ENCODE measurements around the gene L3MBTL4. TPM values are rescaled to one million over a fixed set of nuclear protein-coding genes. Genes with fewer than 3 reads are reported as not detected.

L3MBTL4 gene
- total RNA-seq, 1 experiment from 2014 or later, result 0.59 TPM

GRCh38 chr18:6362559-6363129 is 52.1 kb downstream of the L3MBTL4 start:
- Histone ChIP-seq H3K36me3 (replicated peaks; ENCODE audit: control insufficient read depth, insufficient read depth, low read length) (no peaks in the 10 kb centered on the region), H3K27me3 (ENCODE audit: control insufficient read depth, insufficient read depth, low read length) (no peaks in the 10 kb centered on the region), H3K4me3 (ENCODE audit: insufficient read depth, low read depth, low read length) (no peak overlapping the region)
- no peak for DNase-seq

GRCh38 chr18:6357668-6358067 is 57.0 kb downstream of the L3MBTL4 start:
- H3K27me3 ChIP-seq (ENCODE audit: control insufficient read depth, insufficient read depth, low read length), result no peaks in the 10 kb centered on the region
- DNase-seq, result no peak
- H3K36me3 ChIP-seq (replicated peaks; ENCODE audit: control insufficient read depth, insufficient read depth, low read length), result no peaks in the 10 kb centered on the region
- no peak overlapping the region for H3K4me3 ChIP-seq (ENCODE audit: insufficient read depth, low read depth, low read length)

- DNase-seq, result no peak
- no peaks in the 10 kb centered on the region for H3K27me3 ChIP-seq (ENCODE audit: control insufficient read depth, insufficient read depth, low read length)
- H3K4me3 ChIP-seq (ENCODE audit: insufficient read depth, low read depth, low read length), result no peak overlapping the region
- no peaks in the 10 kb centered on the region for H3K36me3 ChIP-seq (replicated peaks; ENCODE audit: control insufficient read depth, insufficient read depth, low read length)
Observed at GRCh38 chr18:6355789-6356589, 58.7 kb downstream of the L3MBTL4 start.

- DNase-seq, result no peak
- H3K4me3 ChIP-seq (ENCODE audit: insufficient read depth, low read depth, low read length), result no peak overlapping the region
- no peaks in the 10 kb centered on the region for H3K27me3 ChIP-seq (ENCODE audit: control insufficient read depth, insufficient read depth, low read length)
- no peaks in the 10 kb centered on the region for H3K36me3 ChIP-seq (replicated peaks; ENCODE audit: control insufficient read depth, insufficient read depth, low read length)
Observed at GRCh38 chr18:6352275-6352674, 62.4 kb downstream of the L3MBTL4 start.

- no peak overlapping the region for H3K4me3 ChIP-seq (ENCODE audit: insufficient read depth, low read depth, low read length)
- no peaks in the 10 kb centered on the region for H3K27me3 ChIP-seq (ENCODE audit: control insufficient read depth, insufficient read depth, low read length)
- no peaks in the 10 kb centered on the region for H3K36me3 ChIP-seq (replicated peaks; ENCODE audit: control insufficient read depth, insufficient read depth, low read length)
- DNase-seq, result no peak
Observed at GRCh38 chr18:6342990-6343389, 71.7 kb downstream of the L3MBTL4 start.

- DNase-seq, result no peak
Observed at GRCh38 chr18:6341709-6342108, 73.0 kb downstream of the L3MBTL4 start.

GRCh38 chr18:6341303-6341702 is 73.4 kb downstream of the L3MBTL4 start:
- DNase-seq, result no peak
- H3K27me3 ChIP-seq (ENCODE audit: control insufficient read depth, insufficient read depth, low read length), result no peaks in the 10 kb centered on the region
- no peaks in the 10 kb centered on the region for H3K36me3 ChIP-seq (replicated peaks; ENCODE audit: control insufficient read depth, insufficient read depth, low read length)
- H3K4me3 ChIP-seq (ENCODE audit: insufficient read depth, low read depth, low read length), result no peak overlapping the region

More at GRCh38 chr18:6341709-6342108, 73.0 kb downstream of the L3MBTL4 start:
- Histone ChIP-seq H3K36me3 (replicated peaks; ENCODE audit: control insufficient read depth, insufficient read depth, low read length) (no peaks in the 10 kb centered on the region), H3K27me3 (ENCODE audit: control insufficient read depth, insufficient read depth, low read length) (no peaks in the 10 kb centered on the region), H3K4me3 (ENCODE audit: insufficient read depth, low read depth, low read length) (no peak overlapping the region)

- DNase-seq, result no peak
- Histone ChIP-seq H3K36me3 (replicated peaks; ENCODE audit: control insufficient read depth, insufficient read depth, low read length) (no peaks in the 10 kb centered on the region), H3K4me3 (ENCODE audit: insufficient read depth, low read depth, low read length) (no peak overlapping the region), H3K27me3 (ENCODE audit: control insufficient read depth, insufficient read depth, low read length) (no peaks in the 10 kb centered on the region)
Observed at GRCh38 chr18:6340121-6340520, 74.6 kb downstream of the L3MBTL4 start.

- DNase-seq, result no peak
- no peaks in the 10 kb centered on the region for H3K27me3 ChIP-seq (ENCODE audit: control insufficient read depth, insufficient read depth, low read length)
- H3K36me3 ChIP-seq (replicated peaks; ENCODE audit: control insufficient read depth, insufficient read depth, low read length), result no peaks in the 10 kb centered on the region
Observed at GRCh38 chr18:6336239-6336638, 78.5 kb downstream of the L3MBTL4 start.

GRCh38 chr18:6333981-6334380 is 80.7 kb downstream of the L3MBTL4 start:
- DNase-seq, result no peak
- H3K27me3 ChIP-seq (ENCODE audit: control insufficient read depth, insufficient read depth, low read length), result no peaks in the 10 kb centered on the region
- no peaks in the 10 kb centered on the region for H3K36me3 ChIP-seq (replicated peaks; ENCODE audit: control insufficient read depth, insufficient read depth, low read length)
- no peak overlapping the region for H3K4me3 ChIP-seq (ENCODE audit: insufficient read depth, low read depth, low read length)

More at GRCh38 chr18:6336239-6336638, 78.5 kb downstream of the L3MBTL4 start:
- H3K4me3 ChIP-seq (ENCODE audit: insufficient read depth, low read depth, low read length), result no peak overlapping the region

GRCh38 chr18:6331872-6332271 is 82.8 kb downstream of the L3MBTL4 start:
- H3K27me3 ChIP-seq (ENCODE audit: control insufficient read depth, insufficient read depth, low read length), result no peaks in the 10 kb centered on the region
- no peaks in the 10 kb centered on the region for H3K36me3 ChIP-seq (replicated peaks; ENCODE audit: control insufficient read depth, insufficient read depth, low read length)
- DNase-seq, result no peak
- no peak overlapping the region for H3K4me3 ChIP-seq (ENCODE audit: insufficient read depth, low read depth, low read length)

GRCh38 chr18:6330786-6331185 is 83.9 kb downstream of the L3MBTL4 start:
- H3K36me3 ChIP-seq (replicated peaks; ENCODE audit: control insufficient read depth, insufficient read depth, low read length), result no peaks in the 10 kb centered on the region
- DNase-seq, result no peak
- no peak overlapping the region for H3K4me3 ChIP-seq (ENCODE audit: insufficient read depth, low read depth, low read length)
- no peaks in the 10 kb centered on the region for H3K27me3 ChIP-seq (ENCODE audit: control insufficient read depth, insufficient read depth, low read length)

- Histone ChIP-seq H3K4me3 (ENCODE audit: insufficient read depth, low read depth, low read length) (no peak overlapping the region), H3K27me3 (ENCODE audit: control insufficient read depth, insufficient read depth, low read length) (no peaks in the 10 kb centered on the region), H3K36me3 (replicated peaks; ENCODE audit: control insufficient read depth, insufficient read depth, low read length) (no peaks in the 10 kb centered on the region)
- DNase-seq, result no peak
Observed at GRCh38 chr18:6328621-6329010, 86.1 kb downstream of the L3MBTL4 start.

- Histone ChIP-seq H3K27me3 (ENCODE audit: control insufficient read depth, insufficient read depth, low read length) (no peaks in the 10 kb centered on the region), H3K4me3 (ENCODE audit: insufficient read depth, low read depth, low read length) (no peak overlapping the region), H3K36me3 (replicated peaks; ENCODE audit: control insufficient read depth, insufficient read depth, low read length) (no peaks in the 10 kb centered on the region)
- no peak for DNase-seq
Observed at GRCh38 chr18:6327895-6328620, 86.7 kb downstream of the L3MBTL4 start.

GRCh38 chr18:6327485-6327884 is 87.2 kb downstream of the L3MBTL4 start:
- H3K36me3 ChIP-seq (replicated peaks; ENCODE audit: control insufficient read depth, insufficient read depth, low read length), result no peaks in the 10 kb centered on the region
- no peak overlapping the region for H3K4me3 ChIP-seq (ENCODE audit: insufficient read depth, low read depth, low read length)
- no peaks in the 10 kb centered on the region for H3K27me3 ChIP-seq (ENCODE audit: control insufficient read depth, insufficient read depth, low read length)
- no peak for DNase-seq
